ENCODE results near the gene PCCA. TPM values are rescaled to one million over a fixed set of nuclear protein-coding genes. Genes with fewer than 3 reads are reported as not detected.
"Not testable (repeated sequence)": the region's sequence is repeated elsewhere in the genome, so short reads cannot be mapped to it uniquely, and the experiment has no call there.

PCCA gene
- polyA plus RNA-seq, 1 donor, result 27.5 TPM

- DNase-seq, result not testable (repeated sequence)
Measured at GRCh38 chr13:100141461-100141961, 52.6 kb downstream of the PCCA start.

GRCh38 chr13:100146534-100146933, 57.6 kb downstream of the PCCA start:
- DNase-seq, result no peak

GRCh38 chr13:100147825-100148224, 58.9 kb downstream of the PCCA start:
- DNase-seq, result no peak

- DNase-seq, result no peak
Measured at GRCh38 chr13:100148422-100148821, 59.5 kb downstream of the PCCA start.

GRCh38 chr13:100149389-100149788, 60.5 kb downstream of the PCCA start:
- DNase-seq, result no peak

- not testable (repeated sequence) for DNase-seq
Measured at GRCh38 chr13:100150711-100151110, 61.8 kb downstream of the PCCA start.

GRCh38 chr13:100154842-100155416, 66.0 kb downstream of the PCCA start:
- no peak for DNase-seq

- DNase-seq, result no peak
Measured at GRCh38 chr13:100156788-100157187, 67.9 kb downstream of the PCCA start.

- no peak for DNase-seq
Measured at GRCh38 chr13:100158569-100158968, 69.7 kb downstream of the PCCA start.

- no peak for DNase-seq
Measured at GRCh38 chr13:100159584-100159983, 70.7 kb downstream of the PCCA start.

- DNase-seq, result no peak
Measured at GRCh38 chr13:100160450-100160849, 71.6 kb downstream of the PCCA start.

GRCh38 chr13:100163375-100163774, 74.5 kb downstream of the PCCA start:
- no peak for DNase-seq

- DNase-seq, result no peak
Measured at GRCh38 chr13:100173203-100173602, 84.3 kb downstream of the PCCA start.

GRCh38 chr13:100174455-100174854, 85.6 kb downstream of the PCCA start:
- DNase-seq, result not testable (repeated sequence)

GRCh38 chr13:100175078-100175802, 86.3 kb downstream of the PCCA start:
- no peak for DNase-seq

- DNase-seq, result no peak
Measured at GRCh38 chr13:100175803-100176182, 86.9 kb downstream of the PCCA start.

- peak; percentile 11 for DNase-seq
Measured at GRCh38 chr13:100176801-100177400, 88.0 kb downstream of the PCCA start.

- no peak for DNase-seq
Measured at GRCh38 chr13:100178309-100178708, 89.4 kb downstream of the PCCA start.

GRCh38 chr13:100179276-100179675, 90.4 kb downstream of the PCCA start:
- DNase-seq, result no peak

GRCh38 chr13:100182900-100183490, 94.1 kb downstream of the PCCA start:
- no peak for DNase-seq

GRCh38 chr13:100184095-100184494, 95.2 kb downstream of the PCCA start:
- DNase-seq, result no peak

- no peak for DNase-seq
Measured at GRCh38 chr13:100195568-100195967, 106.7 kb downstream of the PCCA start.

GRCh38 chr13:100196375-100196774, 107.5 kb downstream of the PCCA start:
- peak; percentile 17 for DNase-seq

All from hindlimb muscle (tissue), 1 donor.